Colonic mucosa (tissue), 4 donors: ENCODE measurements around the gene ABLIM2. TPM values are rescaled to one million over a fixed set of nuclear protein-coding genes. Genes with fewer than 3 reads are reported as not detected.

Source experiments
- DNase-seq: peaks from one replicate; pipeline ENCODE4 v3.0.0-alpha.2; 2020
- H3K27ac ChIP-seq: fragments of 200-600 bp; one replicate; pipeline ENCODE4 v1.8.0; 2021
- H3K27me3 ChIP-seq: fragments of 200-600 bp; one replicate; pipeline ENCODE4 v1.8.0; 2021
- H3K36me3 ChIP-seq: fragments of 200-600 bp; one replicate; pipeline ENCODE4 v1.8.0; 2021
- H3K4me1 ChIP-seq: fragments of 200-600 bp; one replicate; pipeline ENCODE4 v1.8.0; 2021; ENCODE audit warnings: mild to moderate bottlenecking
- H3K4me3 ChIP-seq: fragments of 200-600 bp; one replicate; pipeline ENCODE4 v1.8.0; 2021
- H3K9ac ChIP-seq, 2 donors: one replicate each; pipeline ENCODE4 v1.7.0; 2013; ENCODE audit warnings: control low read depth in 2 of 2, low read depth in 2 of 2, low read length in 2 of 2
- H3K9me3 ChIP-seq: fragments of 200-600 bp; one replicate; pipeline ENCODE4 v1.8.0; 2021
- intact Hi-C: fragments of 100-400 bp; cut with DNase I; formaldehyde crosslinking; loops from one replicate; pipeline ENCODE4 v1.14.1; 2022
- total RNA-seq, 2 donors: library from RNA; stranded (reverse); fragmentation: NEBNext Ultra II Directional in 1 of 2; extraction: Animal tissue kit (Norgen Biotek cat#: 25700) in 1 of 2; gene quantifications; one replicate each; pipeline ENCODE4 v1.2.1, GENCODE V29; 2021
- TF ChIP-seq, protein P1 (sequence below): fragments of 200-600 bp; IDR thresholded peaks from one replicate; pipeline ENCODE4 v1.8.0; 2022; ENCODE audit warnings: antibody characterized with exemption, mild to moderate bottlenecking
- donor health status: healthy.
- donor health status: DM: no; HTN: no; CAD: no.
- donor health status: DM: no; HTN: no; CAD: no.

ABLIM2 gene
- total RNA-seq, 2 donors from 2014 or later: 11.1 to 11.5 TPM

DNA sequence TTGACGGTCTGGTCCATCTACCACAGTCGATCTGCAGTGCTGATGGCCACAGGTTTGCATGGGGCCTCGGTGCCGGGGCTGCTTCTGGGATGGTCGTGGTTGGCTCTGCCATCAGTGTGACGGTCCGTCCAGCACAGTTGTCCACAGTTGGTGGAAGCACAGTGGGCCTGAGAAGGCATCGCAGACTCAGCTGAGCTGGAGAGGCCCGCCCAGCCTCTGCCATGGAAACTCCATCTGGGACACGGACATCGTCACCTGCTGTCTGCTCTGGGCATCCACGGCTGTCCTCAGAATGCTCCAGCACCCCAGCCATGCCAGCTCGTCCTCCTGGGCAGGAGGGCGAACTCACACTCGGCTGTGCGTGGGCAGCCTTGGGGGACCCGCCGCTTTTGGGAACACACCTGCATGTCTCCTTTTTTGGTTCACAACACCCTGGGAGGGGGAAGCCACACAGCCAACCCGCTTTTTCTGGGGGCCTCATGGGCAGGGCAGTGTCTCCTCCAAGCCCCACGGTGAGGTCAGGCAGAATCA, 33.0 kb downstream of the ABLIM2 start:
- no peaks in the 10 kb centered on the region for H3K9me3 ChIP-seq
- H3K27me3 ChIP-seq: no peaks in the 10 kb centered on the region
- no peaks in the 10 kb centered on the region for H3K36me3 ChIP-seq
- no peak for DNase-seq
- H3K4me1 ChIP-seq: no peaks in the 10 kb centered on the region
- no peak overlapping the region for H3K4me3 ChIP-seq
- TF ChIP-seq, protein P1, sequence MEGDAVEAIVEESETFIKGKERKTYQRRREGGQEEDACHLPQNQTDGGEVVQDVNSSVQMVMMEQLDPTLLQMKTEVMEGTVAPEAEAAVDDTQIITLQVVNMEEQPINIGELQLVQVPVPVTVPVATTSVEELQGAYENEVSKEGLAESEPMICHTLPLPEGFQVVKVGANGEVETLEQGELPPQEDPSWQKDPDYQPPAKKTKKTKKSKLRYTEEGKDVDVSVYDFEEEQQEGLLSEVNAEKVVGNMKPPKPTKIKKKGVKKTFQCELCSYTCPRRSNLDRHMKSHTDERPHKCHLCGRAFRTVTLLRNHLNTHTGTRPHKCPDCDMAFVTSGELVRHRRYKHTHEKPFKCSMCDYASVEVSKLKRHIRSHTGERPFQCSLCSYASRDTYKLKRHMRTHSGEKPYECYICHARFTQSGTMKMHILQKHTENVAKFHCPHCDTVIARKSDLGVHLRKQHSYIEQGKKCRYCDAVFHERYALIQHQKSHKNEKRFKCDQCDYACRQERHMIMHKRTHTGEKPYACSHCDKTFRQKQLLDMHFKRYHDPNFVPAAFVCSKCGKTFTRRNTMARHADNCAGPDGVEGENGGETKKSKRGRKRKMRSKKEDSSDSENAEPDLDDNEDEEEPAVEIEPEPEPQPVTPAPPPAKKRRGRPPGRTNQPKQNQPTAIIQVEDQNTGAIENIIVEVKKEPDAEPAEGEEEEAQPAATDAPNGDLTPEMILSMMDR: no peak
- no peak overlapping the region for H3K9ac ChIP-seq
- intact Hi-C loops: no loop called here
- H3K27ac ChIP-seq: no peak overlapping the region

DNA sequence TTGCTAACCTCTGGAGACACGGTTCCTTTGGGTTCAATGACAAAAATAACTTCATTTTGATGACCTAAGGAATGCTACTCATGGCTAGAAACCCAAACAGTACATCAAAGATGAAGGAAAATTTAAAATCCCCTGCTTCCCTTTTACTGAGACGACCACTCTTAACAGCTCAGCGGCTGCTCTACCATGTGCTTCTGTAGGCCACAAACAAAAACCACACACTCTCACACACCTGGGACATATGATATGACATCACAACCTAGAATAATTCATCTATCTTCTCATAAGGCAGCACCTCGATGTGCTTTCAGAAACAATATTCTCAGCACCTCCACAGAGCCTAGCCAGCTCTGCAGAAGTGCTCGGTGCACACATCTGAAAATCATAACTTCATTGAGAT, 34.7 kb downstream of the ABLIM2 start:
- Histone ChIP-seq H3K9ac (no peak overlapping the region), H3K4me3 (no peak overlapping the region), H3K36me3 (no peaks in the 10 kb centered on the region), H3K9me3 (no peaks in the 10 kb centered on the region), H3K4me1 (no peaks in the 10 kb centered on the region), H3K27me3 (no peaks in the 10 kb centered on the region), H3K27ac (no peak overlapping the region)
- TF ChIP-seq, protein P1: no peak
- no peak for DNase-seq
- intact Hi-C loops: no loop called here

DNA sequence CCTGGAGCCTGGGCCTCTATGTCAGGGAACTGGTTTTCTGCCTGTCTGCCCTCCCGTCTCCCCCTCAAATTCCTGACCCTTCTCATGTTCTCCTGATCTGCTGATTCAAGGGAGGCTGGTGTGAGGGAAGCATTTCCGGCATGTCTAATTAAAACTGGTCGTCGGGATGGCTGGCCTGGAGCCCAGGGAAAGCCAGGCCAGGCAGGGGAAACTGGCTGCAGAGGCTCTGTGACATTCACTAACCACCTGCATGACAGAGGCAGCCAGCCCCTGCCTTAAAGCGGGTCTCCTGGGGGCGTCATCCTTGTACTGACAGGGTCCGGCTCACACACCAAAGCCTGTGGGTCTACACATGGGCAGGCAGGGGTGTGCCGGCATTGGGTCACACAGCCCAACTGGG, 35.2 kb downstream of the ABLIM2 start:
- Histone ChIP-seq H3K9ac (no peak overlapping the region), H3K4me1 (no peaks in the 10 kb centered on the region), H3K9me3 (no peaks in the 10 kb centered on the region), H3K4me3 (no peak overlapping the region), H3K36me3 (no peaks in the 10 kb centered on the region), H3K27ac (no peak overlapping the region), H3K27me3 (no peaks in the 10 kb centered on the region)
- no peak for DNase-seq
- intact Hi-C loops: no loop called here
- TF ChIP-seq, protein P1: no peak

DNA sequence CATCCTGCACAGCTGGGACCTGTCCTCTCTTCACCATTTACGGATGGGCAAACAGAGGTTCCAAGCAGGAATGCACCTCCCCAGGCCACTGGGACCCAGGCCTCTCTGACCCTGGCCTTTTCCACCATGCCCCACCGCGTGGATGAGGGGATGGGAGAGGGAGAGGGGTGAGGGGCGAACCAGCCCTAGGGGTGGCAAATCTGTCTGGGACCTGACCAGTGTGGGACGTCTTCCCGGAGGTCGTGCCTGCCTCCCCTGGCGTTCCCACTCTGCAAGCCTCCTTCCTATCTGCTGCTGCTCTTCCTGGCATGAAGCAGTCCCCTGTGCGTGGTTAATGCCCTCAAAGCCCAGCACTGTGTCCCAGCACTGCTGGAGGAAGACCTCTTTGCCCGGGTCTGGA, 35.9 kb downstream of the ABLIM2 start:
- TF ChIP-seq, protein P1: no peak
- H3K27me3 ChIP-seq: no peaks in the 10 kb centered on the region
- H3K36me3 ChIP-seq: no peaks in the 10 kb centered on the region
- no peak overlapping the region for H3K27ac ChIP-seq
- intact Hi-C loops: no loop called here
- DNase-seq: no peak
- no peak overlapping the region for H3K9ac ChIP-seq
- H3K4me1 ChIP-seq: no peaks in the 10 kb centered on the region
- no peak overlapping the region for H3K4me3 ChIP-seq
- no peaks in the 10 kb centered on the region for H3K9me3 ChIP-seq

DNA sequence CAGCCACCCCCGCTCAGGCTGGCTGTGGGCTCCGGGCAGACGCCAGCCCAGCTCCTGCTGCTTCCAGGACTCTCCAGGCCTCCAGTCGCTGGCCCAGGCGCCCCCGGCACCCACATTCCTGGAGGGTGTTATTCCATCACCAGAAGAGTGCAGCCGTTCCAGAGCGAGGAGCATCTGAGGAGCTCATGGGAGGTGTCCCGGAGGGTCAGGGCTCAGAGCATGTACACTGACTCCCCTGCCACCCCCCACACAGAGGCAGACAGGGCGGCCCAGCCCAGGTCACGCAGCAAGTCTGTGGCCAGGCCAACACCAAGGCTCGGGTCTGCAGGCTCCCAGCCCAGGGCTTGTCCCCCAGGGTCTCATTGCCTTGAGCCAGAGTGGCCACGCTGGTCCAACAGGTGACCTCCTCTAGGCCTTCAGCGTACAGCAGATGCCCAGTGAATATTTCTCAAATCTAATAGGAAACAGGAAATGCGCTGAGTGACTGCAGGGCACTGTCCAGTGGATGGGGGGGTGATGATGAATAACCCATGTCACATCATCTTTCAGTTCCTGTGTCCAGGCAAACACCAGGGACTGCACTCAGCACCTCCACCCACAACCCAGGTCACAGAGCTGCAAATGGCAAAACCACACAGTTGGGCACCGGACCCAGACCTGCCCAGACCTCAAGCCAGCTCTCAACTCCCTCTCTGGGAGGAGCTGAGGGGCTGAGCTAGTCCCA, 37.2 kb downstream of the ABLIM2 start:
- no peak for DNase-seq

More for the DNA sequence above, 37.2 kb downstream of the ABLIM2 start:
- no peaks in the 10 kb centered on the region for H3K36me3 ChIP-seq
- no peak overlapping the region for H3K4me3 ChIP-seq
- intact Hi-C loops: no loop called here
- H3K9ac ChIP-seq: no peak overlapping the region
- TF ChIP-seq, protein P1: no peak
- no peak overlapping the region for H3K27ac ChIP-seq
- no peaks in the 10 kb centered on the region for H3K9me3 ChIP-seq
- no peaks in the 10 kb centered on the region for H3K4me1 ChIP-seq
- H3K27me3 ChIP-seq: no peaks in the 10 kb centered on the region
